Liver (tissue), 9 donors: Measurements from ENCODE around the gene AFTPH. TPM values are rescaled to one million over a fixed set of nuclear protein-coding genes. Genes with fewer than 3 reads are reported as not detected.

Source experiments
- DNase-seq: peaks from one replicate; pipeline ENCODE4 v3.0.0-alpha.2; 2017; ENCODE audit warnings: low spot score
- H3K27ac ChIP-seq, 2 donors: one replicate each; pipeline ENCODE4 v1.7.0; 2013; ENCODE audit warnings: inconsistent platforms in 2 of 2, low read length in 2 of 2, control low read depth in 1 of 2, low read depth in 1 of 2, mild to moderate bottlenecking in 1 of 2
- H3K27me3 ChIP-seq, 4 donors: one replicate each; pipeline versions ENCODE4 v1.6.1 to v1.7.0; 2013; ENCODE audit warnings: low read length in 3 of 4, inconsistent platforms in 1 of 4, mild to moderate bottlenecking in 1 of 4, moderate library complexity in 1 of 4; ENCODE audit not compliant: control insufficient read depth in 4 of 4, insufficient read depth in 4 of 4
- H3K36me3 ChIP-seq, 4 donors: one replicate each; pipeline versions ENCODE4 v1.6.1 to v1.7.0; 2013; ENCODE audit warnings: low read length in 3 of 4, mild to moderate bottlenecking in 3 of 4, low read depth in 1 of 4, moderate library complexity in 1 of 4; ENCODE audit not compliant: control insufficient read depth in 4 of 4, insufficient read depth in 3 of 4
- H3K4me1 ChIP-seq, 4 donors: one replicate each; pipeline versions ENCODE4 v1.6.1 to v1.7.0; 2013; ENCODE audit warnings: low read length in 3 of 4, mild to moderate bottlenecking in 3 of 4, moderate library complexity in 1 of 4; ENCODE audit not compliant: control insufficient read depth in 4 of 4, insufficient read depth in 4 of 4
- H3K4me3 ChIP-seq, 3 donors: one replicate each; pipeline versions ENCODE4 v1.6.1 to v1.7.0; 2013; ENCODE audit warnings: low read length in 3 of 3, control low read depth in 1 of 3, low read depth in 1 of 3, mild to moderate bottlenecking in 1 of 3
- H3K9ac ChIP-seq, 2 donors: one replicate each; pipeline ENCODE4 v1.7.0; 2013; ENCODE audit warnings: low read length in 2 of 2, mild to moderate bottlenecking in 2 of 2, moderate library complexity in 2 of 2, control low read depth in 1 of 2, low read depth in 1 of 2
- H3K9me3 ChIP-seq, 4 donors: one replicate each; pipeline versions ENCODE4 v1.6.1 to v1.7.0; 2013; ENCODE audit warnings: low read length in 3 of 4; ENCODE audit not compliant: control insufficient read depth in 4 of 4
- FOXA1 ChIP-seq: IDR thresholded peaks from 2 replicates; pipeline ENCODE4 v1.6.1; 2016; ENCODE audit warnings: antibody characterized with exemption
- FOXA2 ChIP-seq: IDR thresholded peaks from 2 replicates; pipeline ENCODE4 v1.6.1; 2016; ENCODE audit warnings: antibody characterized with exemption
- HNF4A ChIP-seq, 2 donors: conservative IDR thresholded peaks; 2 replicates each; pipeline ENCODE4 v1.6.1; 2016; ENCODE audit warnings: antibody characterized with exemption in 2 of 2, mild to moderate bottlenecking in 2 of 2
- HNF4G ChIP-seq: IDR thresholded peaks from 2 replicates; pipeline ENCODE4 v1.6.1; 2016; ENCODE audit warnings: antibody characterized with exemption
- JUND ChIP-seq, 2 donors: IDR thresholded peaks; 2 replicates each; pipeline ENCODE4 v1.6.1; 2016; ENCODE audit warnings: antibody characterized with exemption in 2 of 2
- RXRA ChIP-seq, 2 donors: IDR thresholded peaks; 2 replicates each; pipeline ENCODE4 v1.6.1; 2017 to 2018; ENCODE audit warnings: antibody characterized with exemption in 2 of 2, mild to moderate bottlenecking in 1 of 2
- SP1 ChIP-seq: IDR thresholded peaks from 2 replicates; pipeline ENCODE4 v1.6.1; 2018; ENCODE audit warnings: antibody characterized with exemption, mild to moderate bottlenecking
- TAF1 ChIP-seq: conservative IDR thresholded peaks from 2 replicates; pipeline ENCODE4 v1.6.1; 2016; ENCODE audit warnings: antibody characterized with exemption, mild to moderate bottlenecking
- YY1 ChIP-seq: IDR thresholded peaks from 2 replicates; pipeline ENCODE4 v1.6.1; 2016; ENCODE audit warnings: antibody characterized with exemption, mild to moderate bottlenecking
- WGBS: extraction: QIAGEN DNeasy Blood & Tissue Kit; methylation state at CpG from one replicate; pipeline ENCODE4 v1.1.7; 2013; 5-methylcytosine and 5-hydroxymethylcytosine counted together
- polyA plus RNA-seq, 2 donors: library from polyadenylated mRNA; stranded (reverse) in 1 of 2; unstranded in 1 of 2; fragments of 200-250 nt in 1 of 2; fragments of >200 nt in 1 of 2; fragmentation: Nextera tagmentation in 1 of 2; extraction: Ambion mirVana in 1 of 2; gene quantifications; one replicate each; pipeline versions ENCODE4 v1.2.1 to v1.2.3, GENCODE V29; 2013 to 2015
- total RNA-seq, 2 donors: library from RNA; depleted of rRNA; stranded (reverse); fragments of >200 nt; gene quantifications; one replicate each; pipeline ENCODE4 v1.2.3, GENCODE V29; 2014
- TF ChIP-seq, protein P1 (sequence below): IDR thresholded peaks from 2 replicates; pipeline ENCODE4 v1.6.1; 2016; ENCODE audit warnings: antibody characterized with exemption
- TF ChIP-seq, protein P2 (sequence below): IDR thresholded peaks from 2 replicates; pipeline ENCODE4 v1.6.1; 2016; ENCODE audit warnings: antibody characterized with exemption, mild to moderate bottlenecking
- donor health status: healthy.
- donor health status: healthy.
- donor health status: healthy.
- donor health status: healthy.
- donor health status: healthy.

The AFTPH gene
- total and polyA plus RNA-seq, 4 donors, result 10.5 to 27.9 (median 20.6) TPM

- Histone ChIP-seq H3K9ac (no peak overlapping the region), H3K36me3 (peaks cover 0 to 8% (median 2%) of the 10 kb centered on the region in 4 donors), H3K27ac (no peak overlapping the region), H3K4me3 (no peak overlapping the region), H3K4me1 (peaks cover 2 to 12% (median 8%) of the 10 kb centered on the region in 4 donors), H3K9me3 (no peaks in the 10 kb centered on the region), H3K27me3 (no peaks in the 10 kb centered on the region)
- peak; percentile 24 for DNase-seq
- no peak for TF ChIP-seq HNF4G
- no peak for TF ChIP-seq YY1
- TF ChIP-seq, protein P1, sequence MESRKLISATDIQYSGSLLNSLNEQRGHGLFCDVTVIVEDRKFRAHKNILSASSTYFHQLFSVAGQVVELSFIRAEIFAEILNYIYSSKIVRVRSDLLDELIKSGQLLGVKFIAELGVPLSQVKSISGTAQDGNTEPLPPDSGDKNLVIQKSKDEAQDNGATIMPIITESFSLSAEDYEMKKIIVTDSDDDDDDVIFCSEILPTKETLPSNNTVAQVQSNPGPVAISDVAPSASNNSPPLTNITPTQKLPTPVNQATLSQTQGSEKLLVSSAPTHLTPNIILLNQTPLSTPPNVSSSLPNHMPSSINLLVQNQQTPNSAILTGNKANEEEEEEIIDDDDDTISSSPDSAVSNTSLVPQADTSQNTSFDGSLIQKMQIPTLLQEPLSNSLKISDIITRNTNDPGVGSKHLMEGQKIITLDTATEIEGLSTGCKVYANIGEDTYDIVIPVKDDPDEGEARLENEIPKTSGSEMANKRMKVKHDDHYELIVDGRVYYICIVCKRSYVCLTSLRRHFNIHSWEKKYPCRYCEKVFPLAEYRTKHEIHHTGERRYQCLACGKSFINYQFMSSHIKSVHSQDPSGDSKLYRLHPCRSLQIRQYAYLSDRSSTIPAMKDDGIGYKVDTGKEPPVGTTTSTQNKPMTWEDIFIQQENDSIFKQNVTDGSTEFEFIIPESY, result no peak
- WGBS, result 86% methylated on average over 14 of the region's 14 CpGs
Observed at GRCh38 chr2:64627860-64628841, 104.0 kb downstream of the AFTPH start.

GRCh38 chr2:64629329-64629781, 105.2 kb downstream of the AFTPH start:
- peak; percentile 21 for DNase-seq
- Histone ChIP-seq H3K9me3 (no peaks in the 10 kb centered on the region), H3K36me3 (peaks cover 0 to 12% (median 2%) of the 10 kb centered on the region in 4 donors), H3K4me3 (no peak overlapping the region), H3K4me1 (peaks cover 2 to 13% (median 9%) of the 10 kb centered on the region in 4 donors), H3K27me3 (no peaks in the 10 kb centered on the region), H3K9ac (no peak overlapping the region), H3K27ac (no peak overlapping the region)
- WGBS, result 40% methylated on average over 10 of the region's 10 CpGs
- TF ChIP-seq TAF1 (no peak), RXRA (IDR thresholded peaks at IDR 0.05) (peak in 1 of 2 donors; percentile 65), FOXA2 (peak; percentile 55), JUND (IDR thresholded peaks at IDR 0.05) (no peak), HNF4A (conservative IDR thresholded peaks at IDR 0.05) (peak in 1 of 2 donors; percentile 34), FOXA1 (peak; percentile 30), SP1 (no peak)
- TF ChIP-seq, protein P2, sequence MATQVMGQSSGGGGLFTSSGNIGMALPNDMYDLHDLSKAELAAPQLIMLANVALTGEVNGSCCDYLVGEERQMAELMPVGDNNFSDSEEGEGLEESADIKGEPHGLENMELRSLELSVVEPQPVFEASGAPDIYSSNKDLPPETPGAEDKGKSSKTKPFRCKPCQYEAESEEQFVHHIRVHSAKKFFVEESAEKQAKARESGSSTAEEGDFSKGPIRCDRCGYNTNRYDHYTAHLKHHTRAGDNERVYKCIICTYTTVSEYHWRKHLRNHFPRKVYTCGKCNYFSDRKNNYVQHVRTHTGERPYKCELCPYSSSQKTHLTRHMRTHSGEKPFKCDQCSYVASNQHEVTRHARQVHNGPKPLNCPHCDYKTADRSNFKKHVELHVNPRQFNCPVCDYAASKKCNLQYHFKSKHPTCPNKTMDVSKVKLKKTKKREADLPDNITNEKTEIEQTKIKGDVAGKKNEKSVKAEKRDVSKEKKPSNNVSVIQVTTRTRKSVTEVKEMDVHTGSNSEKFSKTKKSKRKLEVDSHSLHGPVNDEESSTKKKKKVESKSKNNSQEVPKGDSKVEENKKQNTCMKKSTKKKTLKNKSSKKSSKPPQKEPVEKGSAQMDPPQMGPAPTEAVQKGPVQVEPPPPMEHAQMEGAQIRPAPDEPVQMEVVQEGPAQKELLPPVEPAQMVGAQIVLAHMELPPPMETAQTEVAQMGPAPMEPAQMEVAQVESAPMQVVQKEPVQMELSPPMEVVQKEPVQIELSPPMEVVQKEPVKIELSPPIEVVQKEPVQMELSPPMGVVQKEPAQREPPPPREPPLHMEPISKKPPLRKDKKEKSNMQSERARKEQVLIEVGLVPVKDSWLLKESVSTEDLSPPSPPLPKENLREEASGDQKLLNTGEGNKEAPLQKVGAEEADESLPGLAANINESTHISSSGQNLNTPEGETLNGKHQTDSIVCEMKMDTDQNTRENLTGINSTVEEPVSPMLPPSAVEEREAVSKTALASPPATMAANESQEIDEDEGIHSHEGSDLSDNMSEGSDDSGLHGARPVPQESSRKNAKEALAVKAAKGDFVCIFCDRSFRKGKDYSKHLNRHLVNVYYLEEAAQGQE, result no peak
- TF ChIP-seq, protein P1, result no peak
